HepG2 (cell line): ENCODE measurements around the gene CBX5. TPM values are rescaled to one million over a fixed set of nuclear protein-coding genes. Genes with fewer than 3 reads are reported as not detected.

Experiments
- ARID2 ChIP-seq: sonication (generic); formaldehyde crosslinking; IDR thresholded peaks from 2 replicates; pipeline ENCODE4 v1.8.1; 2022; ENCODE audit warnings: mild to moderate bottlenecking, missing genetic modification reagents, borderline replicate concordance
- BCL6 ChIP-seq: IDR thresholded peaks from 2 replicates; pipeline ENCODE4 v1.6.1; 2016; ENCODE audit warnings: missing genetic modification reagents, missing compliant biosample characterization
- CREB1 ChIP-seq, 2 experiments: fragments of 450-650 bp in 1 of 2; IDR thresholded peaks; 2 replicates each; pipeline ENCODE4 v1.6.1; 2016 to 2017; ENCODE audit warnings: control low read depth in 1 of 2, mild to moderate bottlenecking in 1 of 2, missing compliant biosample characterization in 1 of 2, missing genetic modification characterization in 1 of 2
- FOXP1 ChIP-seq, 2 experiments: fragments of 450-650 bp in 1 of 2; IDR thresholded peaks; 2 replicates each; pipeline ENCODE4 v1.6.1; 2017 to 2018; ENCODE audit warnings: antibody characterized with exemption in 1 of 2
- GZF1 ChIP-seq: sonication (generic); formaldehyde crosslinking; IDR thresholded peaks from 2 replicates; pipeline ENCODE4 v1.5.1; 2020; ENCODE audit warnings: mild to moderate bottlenecking, missing genetic modification reagents
- HHEX ChIP-seq: IDR thresholded peaks from 2 replicates; pipeline ENCODE4 v1.6.1; 2016; ENCODE audit warnings: control low read depth
- HINFP ChIP-seq: sonication (generic); formaldehyde crosslinking; IDR thresholded peaks from 2 replicates; pipeline ENCODE4 v1.4.0; 2020; ENCODE audit warnings: low read depth, mild to moderate bottlenecking, missing genetic modification reagents
- HMG20A ChIP-seq: IDR thresholded peaks from 2 replicates; pipeline ENCODE4 v1.6.1; 2016; ENCODE audit warnings: borderline replicate concordance
- MIXL1 ChIP-seq: IDR thresholded peaks from 2 replicates; pipeline ENCODE4 v1.6.1; 2016
- PCBP1 ChIP-seq: fragments of 200-400 bp; formaldehyde crosslinking; IDR thresholded peaks from 2 replicates; pipeline ENCODE4 v1.6.1; 2017; ENCODE audit warnings: mild to moderate bottlenecking, low read depth, low read length, borderline replicate concordance
- RARG ChIP-seq: sonication (generic); formaldehyde crosslinking; IDR thresholded peaks from 2 replicates; pipeline ENCODE4 v1.4.0; 2020; ENCODE audit warnings: low read depth, mild to moderate bottlenecking, missing genetic modification reagents
- RBM39 ChIP-seq: fragments of 200-400 bp; formaldehyde crosslinking; IDR thresholded peaks from one replicate; pipeline ENCODE4 v1.6.1; 2018; ENCODE audit warnings: antibody characterized with exemption, mild to moderate bottlenecking, low read depth, low read length; ENCODE audit not compliant: poor library complexity, severe bottlenecking
- SMAD3 ChIP-seq: sonication (generic); formaldehyde crosslinking; IDR thresholded peaks from 2 replicates; pipeline ENCODE4 v1.4.0; 2020; ENCODE audit warnings: missing genetic modification reagents
- TBL1XR1 ChIP-seq: fragments of 150-350 bp; IDR thresholded peaks from 2 replicates; pipeline ENCODE4 v1.6.1; 2014; ENCODE audit warnings: borderline replicate concordance, low read length; ENCODE audit not compliant: partially characterized antibody
- ZC3H4 ChIP-seq: sonication (generic); formaldehyde crosslinking; IDR thresholded peaks from 2 replicates; pipeline ENCODE4 v1.4.0; 2020; ENCODE audit warnings: missing genetic modification reagents, borderline replicate concordance
- ZNF557 ChIP-seq: sonication (generic); formaldehyde crosslinking; IDR thresholded peaks from 2 replicates; pipeline ENCODE4 v1.4.0; 2020; ENCODE audit warnings: missing genetic modification reagents
- ZNF577 ChIP-seq: sonication (generic); formaldehyde crosslinking; IDR thresholded peaks from 2 replicates; pipeline ENCODE4 v1.4.0; 2020; ENCODE audit warnings: mild to moderate bottlenecking, low read depth, missing genetic modification reagents, borderline replicate concordance
- ZNF792 ChIP-seq: IDR thresholded peaks from 2 replicates; pipeline ENCODE4 v1.6.1; 2016
- polyA plus RNA-seq, 8 experiments: library from polyadenylated mRNA; depleted of rRNA in 3 of 8; stranded (reverse) in 7 of 8; unstranded in 1 of 8; fragments of >200 nt; fragmentation: Illumina TruSeq in 4 of 8; extraction: Trizol in 4 of 8; gene quantifications; 2 replicates each; pipeline versions ENCODE4 v1.2.1 to v1.2.3, GENCODE V29; 2011 to 2016; ENCODE audit warnings: low read depth in 4 of 8, missing spikeins in 1 of 8, mixed read lengths in 1 of 8; ENCODE audit not compliant: insufficient read depth in 1 of 8
- total RNA-seq, 5 experiments: library from RNA; depleted of rRNA; stranded (reverse); fragments of >200 nt; fragmentation: Illumina TruSeq; extraction: Trizol; gene quantifications; 2 replicates each; pipeline ENCODE4 v1.2.3, GENCODE V29; 2016; ENCODE audit warnings: low read depth in 1 of 5
- TF ChIP-seq, protein P1 (sequence below): sonication (generic); formaldehyde crosslinking; IDR thresholded peaks from 2 replicates; pipeline ENCODE4 v1.4.0; 2020; ENCODE audit warnings: missing genetic modification reagents
- TF ChIP-seq, protein P2 (sequence below): sonication (generic); IDR thresholded peaks from 2 replicates; pipeline ENCODE4 v1.6.1; 2016; ENCODE audit warnings: low read depth, borderline replicate concordance
- TF ChIP-seq, protein P3 (sequence below): IDR thresholded peaks from 2 replicates; pipeline ENCODE4 v1.6.1; 2016; ENCODE audit warnings: missing compliant biosample characterization, missing genetic modification reagents, borderline replicate concordance
- TF ChIP-seq, protein P4 (sequence below): sonication (generic); formaldehyde crosslinking; IDR thresholded peaks from 2 replicates; pipeline ENCODE4 v1.8.1; 2022; ENCODE audit warnings: low read depth, mild to moderate bottlenecking, missing genetic modification reagents

Gene CBX5
- total and polyA plus RNA-seq, 2 of the 13 experiments (the other 11 are each of a cell fraction or from before 2014, with no cell fraction given), result 16.0 to 22.2 TPM

DNA sequence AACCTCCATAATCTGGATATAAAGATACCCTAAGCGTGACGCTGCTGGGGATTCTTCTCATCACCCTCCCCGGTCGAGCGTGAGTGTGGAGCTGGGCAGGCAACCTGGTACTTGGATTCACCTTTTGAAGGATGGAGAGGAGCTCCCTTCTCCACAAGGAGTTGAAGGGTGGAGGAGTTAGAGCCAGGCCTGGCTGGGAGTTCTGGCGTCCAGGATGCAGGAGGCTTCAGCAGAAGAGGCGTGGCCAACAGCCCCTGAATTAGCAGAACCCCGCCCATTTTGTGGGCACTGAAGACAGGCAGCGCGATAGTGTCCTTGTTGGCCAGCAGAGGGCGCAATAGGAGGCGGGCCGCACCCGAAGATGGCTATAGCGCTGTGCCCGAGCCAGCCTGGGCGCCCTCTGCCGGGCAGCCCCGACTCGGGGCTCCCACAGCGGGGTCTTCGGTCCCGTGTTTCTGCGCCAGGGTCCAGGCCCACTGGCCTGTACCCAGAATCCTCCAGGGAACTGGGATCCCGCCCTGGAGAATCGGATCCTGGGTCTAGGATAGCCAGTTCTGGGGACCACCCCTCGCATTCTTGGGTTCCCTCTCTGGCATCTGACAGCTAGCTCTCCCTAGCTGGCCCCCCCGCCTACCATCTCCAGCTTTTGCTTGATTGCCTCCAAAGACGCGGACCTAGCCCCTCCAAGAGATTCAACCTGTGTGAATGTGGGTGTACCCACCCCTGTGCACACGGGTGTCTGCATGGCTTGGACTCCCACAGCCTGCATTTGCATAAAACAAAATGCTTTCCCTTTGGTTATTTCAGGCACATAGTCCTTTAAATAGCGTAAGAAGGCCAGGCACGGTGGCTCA, 65.1 kb downstream of the CBX5 start (continued):
- TF ChIP-seq HINFP (CRISPR knock-in tag) (no peak), SMAD3 (CRISPR knock-in tag) (no peak), HMG20A (no peak), RARG (CRISPR knock-in tag) (no peak), ZC3H4 (CRISPR knock-in tag) (no peak), HHEX (no peak), GZF1 (CRISPR knock-in tag) (no peak), ZNF792 (CRISPR knock-in tag) (0 out of 2 replicates have a peak, but pooled peaks have one; percentile 31), MIXL1 (CRISPR knock-in tag) (0 out of 2 replicates have a peak, but pooled peaks have one; percentile 28), ZNF577 (no peak), FOXP1 (IDR thresholded peaks at IDR 0.05) (no peak), FOXP1 (CRISPR knock-in tag; IDR thresholded peaks at IDR 0.05) (no peak), CREB1 (IDR thresholded peaks at IDR 0.05) (no peak), CREB1 (CRISPR knock-in tag; IDR thresholded peaks at IDR 0.05) (no peak), ARID2 (CRISPR knock-in tag) (no peak), ZNF557 (CRISPR knock-in tag) (no peak), PCBP1 (no peak), TBL1XR1 (no peak), BCL6 (no peak), RBM39 (peak; percentile 84)
- TF ChIP-seq, protein P1, sequence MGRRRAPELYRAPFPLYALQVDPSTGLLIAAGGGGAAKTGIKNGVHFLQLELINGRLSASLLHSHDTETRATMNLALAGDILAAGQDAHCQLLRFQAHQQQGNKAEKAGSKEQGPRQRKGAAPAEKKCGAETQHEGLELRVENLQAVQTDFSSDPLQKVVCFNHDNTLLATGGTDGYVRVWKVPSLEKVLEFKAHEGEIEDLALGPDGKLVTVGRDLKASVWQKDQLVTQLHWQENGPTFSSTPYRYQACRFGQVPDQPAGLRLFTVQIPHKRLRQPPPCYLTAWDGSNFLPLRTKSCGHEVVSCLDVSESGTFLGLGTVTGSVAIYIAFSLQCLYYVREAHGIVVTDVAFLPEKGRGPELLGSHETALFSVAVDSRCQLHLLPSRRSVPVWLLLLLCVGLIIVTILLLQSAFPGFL (CRISPR knock-in tag), result no peak
- TF ChIP-seq, protein P2, sequence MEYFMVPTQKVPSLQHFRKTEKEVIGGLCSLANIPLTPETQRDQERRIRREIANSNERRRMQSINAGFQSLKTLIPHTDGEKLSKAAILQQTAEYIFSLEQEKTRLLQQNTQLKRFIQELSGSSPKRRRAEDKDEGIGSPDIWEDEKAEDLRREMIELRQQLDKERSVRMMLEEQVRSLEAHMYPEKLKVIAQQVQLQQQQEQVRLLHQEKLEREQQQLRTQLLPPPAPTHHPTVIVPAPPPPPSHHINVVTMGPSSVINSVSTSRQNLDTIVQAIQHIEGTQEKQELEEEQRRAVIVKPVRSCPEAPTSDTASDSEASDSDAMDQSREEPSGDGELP, result no peak
- TF ChIP-seq, protein P3, sequence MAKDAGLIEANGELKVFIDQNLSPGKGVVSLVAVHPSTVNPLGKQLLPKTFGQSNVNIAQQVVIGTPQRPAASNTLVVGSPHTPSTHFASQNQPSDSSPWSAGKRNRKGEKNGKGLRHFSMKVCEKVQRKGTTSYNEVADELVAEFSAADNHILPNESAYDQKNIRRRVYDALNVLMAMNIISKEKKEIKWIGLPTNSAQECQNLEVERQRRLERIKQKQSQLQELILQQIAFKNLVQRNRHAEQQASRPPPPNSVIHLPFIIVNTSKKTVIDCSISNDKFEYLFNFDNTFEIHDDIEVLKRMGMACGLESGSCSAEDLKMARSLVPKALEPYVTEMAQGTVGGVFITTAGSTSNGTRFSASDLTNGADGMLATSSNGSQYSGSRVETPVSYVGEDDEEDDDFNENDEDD (CRISPR knock-in tag), result peak; percentile 60; the same call in 1 of the 2 replicates
- TF ChIP-seq, protein P4, sequence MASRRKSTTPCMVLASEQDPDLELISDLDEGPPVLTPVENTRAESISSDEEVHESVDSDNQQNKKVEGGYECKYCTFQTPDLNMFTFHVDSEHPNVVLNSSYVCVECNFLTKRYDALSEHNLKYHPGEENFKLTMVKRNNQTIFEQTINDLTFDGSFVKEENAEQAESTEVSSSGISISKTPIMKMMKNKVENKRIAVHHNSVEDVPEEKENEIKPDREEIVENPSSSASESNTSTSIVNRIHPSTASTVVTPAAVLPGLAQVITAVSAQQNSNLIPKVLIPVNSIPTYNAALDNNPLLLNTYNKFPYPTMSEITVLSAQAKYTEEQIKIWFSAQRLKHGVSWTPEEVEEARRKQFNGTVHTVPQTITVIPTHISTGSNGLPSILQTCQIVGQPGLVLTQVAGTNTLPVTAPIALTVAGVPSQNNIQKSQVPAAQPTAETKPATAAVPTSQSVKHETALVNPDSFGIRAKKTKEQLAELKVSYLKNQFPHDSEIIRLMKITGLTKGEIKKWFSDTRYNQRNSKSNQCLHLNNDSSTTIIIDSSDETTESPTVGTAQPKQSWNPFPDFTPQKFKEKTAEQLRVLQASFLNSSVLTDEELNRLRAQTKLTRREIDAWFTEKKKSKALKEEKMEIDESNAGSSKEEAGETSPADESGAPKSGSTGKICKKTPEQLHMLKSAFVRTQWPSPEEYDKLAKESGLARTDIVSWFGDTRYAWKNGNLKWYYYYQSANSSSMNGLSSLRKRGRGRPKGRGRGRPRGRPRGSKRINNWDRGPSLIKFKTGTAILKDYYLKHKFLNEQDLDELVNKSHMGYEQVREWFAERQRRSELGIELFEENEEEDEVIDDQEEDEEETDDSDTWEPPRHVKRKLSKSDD (CRISPR knock-in tag), result no peak
